ENCODE data around the gene DCN. TPM values are rescaled to one million over a fixed set of nuclear protein-coding genes. Genes with fewer than 3 reads are reported as not detected.

Gene DCN
- total RNA-seq, 2 experiments from 2014 or later, result not detected

DNA sequence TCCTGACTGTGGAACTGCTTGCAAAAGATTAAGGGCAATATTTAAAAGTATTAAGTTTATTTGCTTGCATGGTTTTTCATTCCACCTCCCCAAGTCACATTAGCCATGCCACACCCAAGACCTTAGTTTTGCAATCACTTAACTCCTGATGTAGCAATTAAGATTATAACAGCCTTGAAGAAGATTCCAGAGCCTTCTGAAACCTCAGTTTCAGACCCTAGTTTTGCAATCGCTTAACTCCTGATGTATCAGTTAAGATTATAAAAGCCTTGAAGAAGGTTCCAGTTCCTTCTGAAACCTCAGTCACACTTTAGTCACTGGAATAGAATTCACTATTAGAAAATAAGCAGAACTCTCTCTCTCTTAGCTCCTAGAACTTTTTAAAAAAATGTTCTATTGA lies 42.7 kb upstream of the DCN start:
- Histone ChIP-seq H3K4me1 (ENCODE audit: insufficient read depth, low read length) (no peaks in the 10 kb centered on the region), H3K27ac (ENCODE audit: low read depth in 1 of 2, low read length in 2 of 2) (no peak overlapping the region), H3K9me3 (ENCODE audit: control insufficient read depth in 1 of 2, insufficient read depth in 1 of 2, low read length in 2 of 2) (no peaks in the 10 kb centered on the region), H3K36me3 (ENCODE audit: insufficient read depth, low read length) (no peaks in the 10 kb centered on the region), H3K27me3 (ENCODE audit: control insufficient read depth in 1 of 2, insufficient read depth in 2 of 2, low read length in 2 of 2) (no peaks in the 10 kb centered on the region), H3K4me3 (ENCODE audit: low read length) (no peak overlapping the region)
- ATAC-seq (ENCODE audit: poor library complexity) (no peak), DNase-seq (no peak)
- H3K27ac Mint-ChIP-seq, result no peak overlapping the region
- H3K9me3 Mint-ChIP-seq, result no peaks in the 10 kb centered on the region
- H3K27me3 Mint-ChIP-seq, result peaks cover 12% of the 10 kb centered on the region
- no peak overlapping the region for H3K4me3 Mint-ChIP-seq
- no peak for TF ChIP-seq CTCF (IDR thresholded peaks at IDR 0.05)
- no peaks in the 10 kb centered on the region for H3K4me1 Mint-ChIP-seq (ENCODE audit: low read depth)
- ChIA-PET CTCF (no interaction called here), POLR2A (no interaction called here)
- intact Hi-C loops (cut with DNase I, micrococcal nuclease), result no loop called here
- H3K36me3 Mint-ChIP-seq (ENCODE audit: low read depth), result no peaks in the 10 kb centered on the region

GRCh38 chr12:91224401-91224800 lies 41.8 kb upstream of the DCN start:
- ChIA-PET POLR2A (no interaction called here), CTCF (no interaction called here)
- Histone ChIP-seq H3K4me3 (ENCODE audit: low read length) (no peak overlapping the region), H3K36me3 (ENCODE audit: insufficient read depth, low read length) (no peaks in the 10 kb centered on the region), H3K9me3 (ENCODE audit: control insufficient read depth in 1 of 2, insufficient read depth in 1 of 2, low read length in 2 of 2) (no peaks in the 10 kb centered on the region), H3K4me1 (ENCODE audit: insufficient read depth, low read length) (no peaks in the 10 kb centered on the region), H3K27ac (ENCODE audit: low read depth in 1 of 2, low read length in 2 of 2) (no peak overlapping the region), H3K27me3 (ENCODE audit: control insufficient read depth in 1 of 2, insufficient read depth in 2 of 2, low read length in 2 of 2) (no peaks in the 10 kb centered on the region)
- no peaks in the 10 kb centered on the region for H3K9me3 Mint-ChIP-seq
- intact Hi-C loops (cut with DNase I, micrococcal nuclease), result no loop called here
- H3K4me3 Mint-ChIP-seq, result no peak overlapping the region
- ATAC-seq (ENCODE audit: poor library complexity) (no peak), DNase-seq (no peak)
- H3K27ac Mint-ChIP-seq, result no peak overlapping the region
- no peaks in the 10 kb centered on the region for H3K36me3 Mint-ChIP-seq (ENCODE audit: low read depth)
- H3K27me3 Mint-ChIP-seq, result peaks cover 12% of the 10 kb centered on the region
- H3K4me1 Mint-ChIP-seq (ENCODE audit: low read depth), result no peaks in the 10 kb centered on the region
- no peak for TF ChIP-seq CTCF (IDR thresholded peaks at IDR 0.05)

DNA sequence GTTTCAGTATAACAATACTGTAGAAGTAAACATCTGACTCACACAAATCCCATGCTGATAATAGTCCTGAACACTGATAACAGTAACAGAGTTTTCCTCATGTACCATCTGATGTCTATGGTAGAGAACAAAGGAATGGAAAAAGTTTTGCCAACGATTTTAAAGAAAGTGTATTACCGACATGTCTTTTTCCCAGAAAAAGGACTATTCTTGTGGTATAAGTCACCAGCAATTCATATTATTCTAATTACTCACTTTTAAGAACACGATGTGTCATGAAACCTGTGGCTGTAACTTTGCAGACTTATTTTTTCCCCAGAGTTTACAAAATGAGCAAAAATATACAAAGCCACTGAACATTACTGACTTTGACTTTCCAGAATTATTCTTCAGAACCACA lies 40.1 kb upstream of the DCN start:
- H3K27me3 ChIP-seq (ENCODE audit: control insufficient read depth in 1 of 2, insufficient read depth in 2 of 2, low read length in 2 of 2), result no peaks in the 10 kb centered on the region

More for the DNA sequence above, 40.1 kb upstream of the DCN start:
- H3K27ac ChIP-seq (ENCODE audit: low read depth in 1 of 2, low read length in 2 of 2), result no peak overlapping the region
- H3K27ac Mint-ChIP-seq, result no peak overlapping the region
- no peak overlapping the region for H3K4me3 ChIP-seq (ENCODE audit: low read length)
- no peaks in the 10 kb centered on the region for H3K9me3 Mint-ChIP-seq
- H3K27me3 Mint-ChIP-seq, result peaks cover 12% of the 10 kb centered on the region
- H3K4me3 Mint-ChIP-seq, result no peak overlapping the region
- TF ChIP-seq CTCF (IDR thresholded peaks at IDR 0.05), result no peak
- ATAC-seq (ENCODE audit: poor library complexity) (no peak), DNase-seq (no peak)
- no peaks in the 10 kb centered on the region for H3K36me3 ChIP-seq (ENCODE audit: insufficient read depth, low read length)
- no peaks in the 10 kb centered on the region for H3K36me3 Mint-ChIP-seq (ENCODE audit: low read depth)
- no peaks in the 10 kb centered on the region for H3K4me1 Mint-ChIP-seq (ENCODE audit: low read depth)
- ChIA-PET CTCF (no interaction called here), POLR2A (no interaction called here)
- intact Hi-C loops (cut with DNase I, micrococcal nuclease), result no loop called here
- no peaks in the 10 kb centered on the region for H3K9me3 ChIP-seq (ENCODE audit: control insufficient read depth in 1 of 2, insufficient read depth in 1 of 2, low read length in 2 of 2)
- H3K4me1 ChIP-seq (ENCODE audit: insufficient read depth, low read length), result no peaks in the 10 kb centered on the region
